ENCODE results near the gene SYT1. TPM values are rescaled to one million over a fixed set of nuclear protein-coding genes. Genes with fewer than 3 reads are reported as not detected.

SYT1 gene
- total RNA-seq, 1 experiment from 2014 or later = 15.8 TPM

GRCh38 chr12:79155683-79156082, 291.1 kb downstream of the SYT1 start:
- H2BK15ac ChIP-seq (ENCODE audit: low read depth, low read length) = no peak overlapping the region
- H3T11ph ChIP-seq (ENCODE audit: low read length) = no peak overlapping the region
- H3K79me2 ChIP-seq (ENCODE audit: insufficient read depth, low read length) = no peaks in the 10 kb centered on the region
- no peak overlapping the region for H2BK5ac ChIP-seq (ENCODE audit: insufficient read length, low read length)
- DNase-seq = no peak
- H2BK120ac ChIP-seq (ENCODE audit: low read depth, low read length, poor library complexity, severe bottlenecking) = no peak overlapping the region
- no peak overlapping the region for H3K27ac ChIP-seq (ENCODE audit: insufficient read length, low read depth, low read length)
- no peaks in the 10 kb centered on the region for H4K20me1 ChIP-seq (ENCODE audit: control insufficient read depth, insufficient read depth, insufficient read length)
- Mint-ChIP-seq H3K4me1 (no peaks in the 10 kb centered on the region), H3K4me3 (no peak overlapping the region), H3K9me3 (no peaks in the 10 kb centered on the region), H3K27me3 (ENCODE audit: low read depth) (no peaks in the 10 kb centered on the region), H3K36me3 (ENCODE audit: insufficient read depth in 1 of 3, low read depth in 3 of 3) (no peaks in the 10 kb centered on the region), H3K27ac (no peak overlapping the region)
- no peak overlapping the region for H4K91ac ChIP-seq (ENCODE audit: insufficient read length, low read depth, low read length)
- H3K4me1 ChIP-seq (ENCODE audit: insufficient read depth, low read length) = no peaks in the 10 kb centered on the region
- H4K5ac ChIP-seq (ENCODE audit: insufficient read length, low read depth, low read length) = no peak overlapping the region
- no CpG with 5 or more reads among the region's 3 CpGs for WGBS (ENCODE audit: extremely low coverage, insufficient read length, low lambda C conversion rate)
- H2BK20ac ChIP-seq (ENCODE audit: low read depth, low read length, poor library complexity, severe bottlenecking) = no peak overlapping the region
- no peaks in the 10 kb centered on the region for H3K9me3 ChIP-seq (ENCODE audit: control insufficient read depth, low read depth, low read length)
- no peak overlapping the region for H3K4me2 ChIP-seq (ENCODE audit: insufficient read depth, insufficient read length, low read length)
- no peak overlapping the region for H3K9ac ChIP-seq (ENCODE audit: extremely low read depth, insufficient read length, low read length)
- H3K14ac ChIP-seq (ENCODE audit: insufficient read depth, low read length) = no peak overlapping the region
- H3K18ac ChIP-seq (ENCODE audit: insufficient read length, low read depth, low read length) = no peak overlapping the region
- no peak overlapping the region for H2AK5ac ChIP-seq (ENCODE audit: insufficient read length, low read length)
- H3K23me2 ChIP-seq (ENCODE audit: insufficient read length, low read depth, low read length, poor library complexity, severe bottlenecking) = no peaks in the 10 kb centered on the region
- H2AFZ ChIP-seq (ENCODE audit: low read length) = no peak overlapping the region
- no peak overlapping the region for H4K8ac ChIP-seq (replicated peaks; ENCODE audit: insufficient read length, low read depth, low read length)
- H2BK12ac ChIP-seq (ENCODE audit: insufficient read length, low read depth, low read length) = no peak overlapping the region
- no peak overlapping the region for H3K4ac ChIP-seq (ENCODE audit: low read depth, low read length)
- TF ChIP-seq CTCF (conservative IDR thresholded peaks at IDR 0.05) = no peak
- H3K27me3 ChIP-seq (ENCODE audit: insufficient read depth, low read length) = no peaks in the 10 kb centered on the region
- H3K23ac ChIP-seq (ENCODE audit: insufficient read length, low read depth, low read length) = no peak overlapping the region
- no peaks in the 10 kb centered on the region for H3K79me1 ChIP-seq (ENCODE audit: insufficient read depth, low read depth, low read length, poor library complexity, severe bottlenecking)
- no peak overlapping the region for H3K56ac ChIP-seq (ENCODE audit: insufficient read length, low read depth, low read length)

Measured in H9 (cell line).